Testis (tissue), 3 donors: ENCODE measurements around the gene DSE. TPM values are rescaled to one million over a fixed set of nuclear protein-coding genes. Genes with fewer than 3 reads are reported as not detected.

Experiments used
- DNase-seq: peaks from one replicate; pipeline ENCODE4 v3.0.0-alpha.2; 2019
- H3K27ac ChIP-seq, 2 donors: fragments of 200-600 bp; sonication (generic); one replicate each; pipeline ENCODE4 v1.5.1; 2019
- H3K27me3 ChIP-seq: fragments of 200-600 bp; sonication (generic); one replicate; pipeline ENCODE4 v1.5.1; 2019
- H3K36me3 ChIP-seq: fragments of 200-600 bp; sonication (generic); one replicate; pipeline ENCODE4 v1.5.1; 2017; ENCODE audit warnings: low read depth; ENCODE audit errors: missing control alignments
- H3K4me1 ChIP-seq: fragments of 200-600 bp; sonication (generic); one replicate; pipeline ENCODE4 v1.5.1; 2019
- H3K4me3 ChIP-seq, 2 donors: fragments of 200-600 bp; sonication (generic); one replicate each; pipeline ENCODE4 v1.5.1; 2017 to 2019
- H3K9me3 ChIP-seq: fragments of 200-600 bp; sonication (generic); one replicate; pipeline ENCODE4 v1.5.1; 2017
- CTCF ChIP-seq, 3 experiments: fragments of 450-650 bp in 2 of 3; fragments of 200-600 bp in 1 of 3; sonication (generic) in 1 of 3; IDR thresholded peaks; one replicate each; pipeline ENCODE4 v1.5.1; 2016 to 2019; ENCODE audit warnings: antibody characterized with exemption in 3 of 3, mild to moderate bottlenecking in 2 of 3, moderate library complexity in 1 of 3
- POLR2A ChIP-seq: fragments of 450-650 bp; IDR thresholded peaks from one replicate; pipeline ENCODE4 v1.6.1; 2017; ENCODE audit warnings: antibody characterized with exemption, mild to moderate bottlenecking, moderate library complexity
- WGBS, 2 donors: methylation state at CpG; one replicate each; pipeline ENCODE4 v1.1.5; 2018; 5-methylcytosine and 5-hydroxymethylcytosine counted together
- intact Hi-C: fragments of 100-400 bp; cut with DNase I; formaldehyde crosslinking; loops from one replicate; pipeline ENCODE4 v1.15.1; 2023; ENCODE audit warnings: low total_unique reads
- polyA plus RNA-seq: library from polyadenylated mRNA; stranded (reverse); fragments of 350-450 nt; fragmentation: Illumina TruSeq; extraction: RNeasy Lipid Tissue Mini Kit (QIAGEN cat#74804); gene quantifications from one replicate; pipeline ENCODE4 v1.2.3, GENCODE V29; 2014; ENCODE audit warnings: low read depth, low replicate concordance; ENCODE audit not compliant: insufficient read depth
- total RNA-seq, 2 donors: library from RNA; depleted of rRNA; stranded (reverse); fragments of >200 nt; gene quantifications; one replicate each; pipeline ENCODE4 v1.2.3, GENCODE V29; 2016

The DSE gene
- total and polyA plus RNA-seq, 3 donors from 2014 or later = 31.5 to 49.3 (median 35.1) TPM

GRCh38 chr6:116373300-116373699 is 2.6 kb downstream of the DSE start:
- WGBS, 2 donors = 73 to 82% methylated on average over 6 of the region's 6 CpGs
- intact Hi-C loops = no loop called here

GRCh38 chr6:116373940-116374339 is 3.2 kb downstream of the DSE start:
- H3K27me3 ChIP-seq = no peaks in the 10 kb centered on the region
- no peak for DNase-seq
- H3K36me3 ChIP-seq = no peaks in the 10 kb centered on the region
- no peak for TF ChIP-seq CTCF (IDR thresholded peaks at IDR 0.05)
- TF ChIP-seq POLR2A = no peak
- H3K4me3 ChIP-seq = no peak overlapping the region
- H3K4me1 ChIP-seq = peaks cover 8% of the 10 kb centered on the region
- no peaks in the 10 kb centered on the region for H3K9me3 ChIP-seq
- 66 to 70% methylated on average over 1 of the region's 1 CpG for WGBS, 2 donors
- no peak overlapping the region for H3K27ac ChIP-seq
- intact Hi-C loops = no loop called here

More at GRCh38 chr6:116373300-116373699, 2.6 kb downstream of the DSE start:
- no peaks in the 10 kb centered on the region for H3K27me3 ChIP-seq
- no peak overlapping the region for H3K4me3 ChIP-seq
- no peaks in the 10 kb centered on the region for H3K9me3 ChIP-seq
- TF ChIP-seq CTCF (IDR thresholded peaks at IDR 0.05) (no peak), POLR2A (no peak)
- no peaks in the 10 kb centered on the region for H3K36me3 ChIP-seq
- H3K4me1 ChIP-seq = peaks cover 8% of the 10 kb centered on the region
- H3K27ac ChIP-seq = no peak overlapping the region
- no peak for DNase-seq

- 55 to 84% methylated on average over 3 to 5 of the region's 5 CpGs for WGBS, 2 donors
- Histone ChIP-seq H3K36me3 (no peaks in the 10 kb centered on the region), H3K27ac (no peak overlapping the region), H3K4me1 (peaks cover 8% of the 10 kb centered on the region), H3K9me3 (no peaks in the 10 kb centered on the region), H3K27me3 (no peaks in the 10 kb centered on the region), H3K4me3 (no peak overlapping the region)
- intact Hi-C loops = no loop called here
- TF ChIP-seq CTCF (IDR thresholded peaks at IDR 0.05) (no peak), POLR2A (no peak)
- no peak for DNase-seq
These were observed 3.8 kb downstream of the DSE start for GRCh38 chr6:116374586-116374985.

GRCh38 chr6:116375262-116375661 is 4.5 kb downstream of the DSE start:
- H3K27ac ChIP-seq = no peak overlapping the region
- H3K36me3 ChIP-seq = no peaks in the 10 kb centered on the region
- 98% methylated on average over 2 of the region's 2 CpGs for WGBS, 2 donors
- no peak for TF ChIP-seq CTCF (IDR thresholded peaks at IDR 0.05)
- TF ChIP-seq POLR2A = no peak
- peaks cover 4% of the 10 kb centered on the region for H3K4me1 ChIP-seq
- H3K27me3 ChIP-seq = no peaks in the 10 kb centered on the region
- no peaks in the 10 kb centered on the region for H3K9me3 ChIP-seq
- H3K4me3 ChIP-seq = no peak overlapping the region
- intact Hi-C loops = no loop called here
- no peak for DNase-seq

- peaks cover 8% of the 10 kb centered on the region for H3K4me1 ChIP-seq
- no peak for DNase-seq
These were observed 5.4 kb downstream of the DSE start for GRCh38 chr6:116376149-116376548.

More at GRCh38 chr6:116376149-116376548, 5.4 kb downstream of the DSE start:
- Histone ChIP-seq H3K9me3 (no peaks in the 10 kb centered on the region), H3K4me3 (no peak overlapping the region), H3K27me3 (no peaks in the 10 kb centered on the region), H3K27ac (no peak overlapping the region), H3K36me3 (no peaks in the 10 kb centered on the region)
- intact Hi-C loops = no loop called here
- 83 to 86% methylated on average over 4 of the region's 4 CpGs for WGBS, 2 donors
- TF ChIP-seq POLR2A = no peak
- TF ChIP-seq CTCF (IDR thresholded peaks at IDR 0.05) = no peak
